HG03571 (cell line): ENCODE results near the gene NMRK2.
A peak's percentile ranks its signal among the peaks of the same experiment; 100 is the strongest.
"Not testable (repeated sequence)": the region's sequence is repeated elsewhere in the genome, so short reads cannot be mapped to it uniquely, and the experiment has no call there.

Source experiments
- ATAC-seq: cut with Tn5 transposase; IDR thresholded peaks from one replicate; pipeline ENCODE4 v1.9.1; 2021; ENCODE audit not compliant: unreplicated experiment

The NMRK2 gene

DNA sequence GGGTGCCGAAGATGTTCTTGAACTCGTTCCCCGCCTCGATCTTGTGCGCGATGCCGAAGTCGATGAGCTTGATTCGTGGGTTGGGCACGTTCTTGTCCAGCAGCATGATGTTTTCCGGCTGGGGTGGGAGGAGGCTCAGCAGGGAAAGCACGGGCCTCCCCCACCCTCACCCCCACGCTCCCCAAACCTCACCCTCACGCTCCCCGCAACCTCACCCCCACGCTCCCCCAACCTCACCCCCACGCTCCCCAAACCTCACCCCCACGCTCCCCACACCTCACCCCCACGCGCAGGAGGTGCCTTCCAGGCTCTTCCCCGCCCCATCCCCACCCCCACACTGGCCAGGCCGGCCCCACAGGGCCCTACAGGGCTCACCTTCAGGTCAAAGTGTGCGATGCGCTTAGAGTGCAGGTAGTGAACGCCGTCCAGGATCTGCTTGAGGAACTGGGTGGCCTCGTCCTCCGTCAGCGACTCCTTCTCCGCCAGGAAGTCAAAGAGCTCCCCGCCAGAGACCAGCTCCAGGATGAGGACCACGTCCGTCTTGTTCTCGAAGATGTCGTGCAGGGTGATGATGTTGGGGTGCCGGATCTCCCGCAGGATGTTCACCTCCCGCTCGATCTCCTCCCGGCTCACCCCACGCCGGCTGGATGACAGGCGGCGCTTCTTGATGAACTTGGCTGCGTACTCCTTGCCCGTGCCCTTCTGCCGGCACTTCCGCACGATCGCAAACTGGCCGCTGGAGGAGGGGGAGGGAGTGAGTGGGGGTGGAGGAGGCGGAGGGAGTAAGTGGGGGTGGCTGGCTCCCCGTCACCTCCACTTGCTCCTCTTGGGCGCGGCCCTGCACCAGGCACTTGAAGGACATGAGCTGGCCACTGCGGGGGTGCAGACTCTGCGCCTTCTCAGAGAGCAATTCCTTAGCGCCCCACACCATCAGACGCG, 31.7 kb downstream of the NMRK2 start:
- ATAC-seq = no peak

DNA sequence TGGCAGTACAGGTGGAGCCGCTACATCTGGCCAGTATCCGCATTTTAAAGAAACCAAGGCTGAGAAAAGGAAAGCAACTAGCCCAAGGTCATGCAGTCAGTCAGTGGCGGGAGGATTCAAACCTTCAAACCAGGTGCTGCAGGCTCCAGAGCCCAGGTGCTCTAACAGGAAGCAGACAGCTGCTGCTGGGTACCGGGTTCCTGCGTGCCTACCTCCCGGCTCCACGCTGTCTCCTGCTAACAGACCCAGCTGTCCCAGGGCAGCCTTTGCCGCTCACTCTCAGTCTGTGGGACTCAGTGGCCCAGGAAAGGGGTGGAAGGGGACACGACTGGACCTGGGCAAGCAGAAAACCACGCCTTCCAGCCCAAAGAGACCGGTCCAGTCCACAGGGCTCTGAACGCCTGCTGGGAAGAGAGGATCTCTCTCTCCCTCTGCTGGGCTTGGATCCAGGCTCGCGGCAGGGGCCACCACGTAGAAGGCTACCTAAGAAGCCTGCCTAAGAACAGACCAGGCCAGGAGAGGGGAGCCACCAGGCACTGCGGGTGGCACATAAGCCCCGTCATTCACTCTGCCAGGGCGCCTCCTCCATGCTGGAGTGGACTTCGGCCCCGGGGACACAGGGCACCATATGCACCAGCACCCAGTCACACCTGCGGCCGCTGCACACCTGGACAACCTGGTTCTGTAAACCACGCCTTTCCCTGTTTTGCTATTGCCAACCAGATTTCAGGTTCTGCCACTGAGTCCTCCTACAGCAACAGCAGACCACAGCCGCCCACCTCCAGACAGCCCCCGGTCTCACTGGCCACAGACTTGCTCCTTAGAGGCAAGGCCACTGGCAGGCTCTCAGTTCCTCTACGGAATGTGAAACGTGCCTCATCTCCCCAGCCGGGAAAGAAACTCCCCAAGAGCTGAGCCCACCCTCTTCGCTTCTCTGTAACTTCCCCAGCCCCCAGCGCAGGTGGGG, 33.5 kb downstream of the NMRK2 start:
- ATAC-seq = no peak

DNA sequence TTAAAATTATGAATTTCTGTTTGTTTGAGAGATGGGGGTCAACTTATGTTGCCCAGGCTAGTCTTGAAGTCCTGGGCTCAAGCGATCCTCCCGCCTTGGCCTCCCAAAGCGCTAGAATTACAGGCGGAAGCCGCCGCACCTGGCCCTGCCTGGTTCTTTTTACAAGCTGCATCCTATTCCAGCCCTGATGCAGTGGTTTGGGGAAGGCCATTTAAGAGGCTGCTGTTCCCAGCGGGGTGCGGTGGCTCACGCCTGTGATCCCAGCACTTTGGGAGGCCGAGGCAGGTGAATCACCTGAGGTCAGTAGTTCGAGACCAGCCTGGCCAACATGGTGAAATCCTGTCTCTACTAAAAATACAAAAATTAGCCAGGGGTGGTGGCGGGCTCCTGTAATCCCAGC, 35.1 kb downstream of the NMRK2 start:
- ATAC-seq = not testable (repeated sequence)

DNA sequence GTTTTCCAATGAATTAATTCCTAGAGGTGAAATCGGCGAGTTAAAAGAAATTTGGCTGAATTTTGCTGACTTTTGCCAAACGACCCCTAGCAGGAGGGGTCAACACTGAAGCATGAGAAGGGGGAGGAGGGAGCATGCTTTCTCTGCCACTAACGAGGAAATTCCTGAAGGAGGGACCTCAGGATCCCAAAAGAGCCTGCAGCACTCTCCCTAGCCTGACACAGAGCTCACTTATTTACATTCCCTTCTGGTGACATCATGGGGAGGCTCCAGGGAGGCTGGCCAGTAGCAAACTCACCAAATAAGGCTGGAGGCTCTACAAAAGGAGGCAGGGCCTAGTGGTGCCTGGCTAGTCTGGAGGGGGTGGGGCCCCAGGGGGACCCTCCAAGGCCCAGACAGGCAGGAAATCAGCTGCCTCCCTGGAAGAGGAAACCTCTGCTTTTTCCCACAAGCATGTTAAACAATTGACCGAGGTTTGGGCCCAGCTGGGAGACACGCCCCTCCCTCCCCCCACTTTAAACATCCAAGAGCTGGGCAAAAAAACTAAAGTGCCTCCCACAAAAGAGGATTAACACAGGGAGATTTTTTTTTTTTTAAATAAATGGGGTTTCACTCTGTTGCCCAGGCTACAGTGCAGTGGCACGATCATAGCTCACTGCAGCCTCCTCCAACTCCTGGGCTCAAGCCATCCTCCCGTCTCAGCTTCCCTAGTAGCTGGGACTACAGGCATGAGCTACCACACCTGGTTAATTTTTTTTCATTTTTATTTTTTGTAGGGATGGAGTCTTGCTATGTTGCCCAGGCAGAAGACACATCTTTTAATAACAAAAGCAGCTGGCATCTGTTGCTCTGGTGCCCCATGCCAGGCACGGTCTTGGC, 35.9 kb downstream of the NMRK2 start:
- no peak for ATAC-seq

DNA sequence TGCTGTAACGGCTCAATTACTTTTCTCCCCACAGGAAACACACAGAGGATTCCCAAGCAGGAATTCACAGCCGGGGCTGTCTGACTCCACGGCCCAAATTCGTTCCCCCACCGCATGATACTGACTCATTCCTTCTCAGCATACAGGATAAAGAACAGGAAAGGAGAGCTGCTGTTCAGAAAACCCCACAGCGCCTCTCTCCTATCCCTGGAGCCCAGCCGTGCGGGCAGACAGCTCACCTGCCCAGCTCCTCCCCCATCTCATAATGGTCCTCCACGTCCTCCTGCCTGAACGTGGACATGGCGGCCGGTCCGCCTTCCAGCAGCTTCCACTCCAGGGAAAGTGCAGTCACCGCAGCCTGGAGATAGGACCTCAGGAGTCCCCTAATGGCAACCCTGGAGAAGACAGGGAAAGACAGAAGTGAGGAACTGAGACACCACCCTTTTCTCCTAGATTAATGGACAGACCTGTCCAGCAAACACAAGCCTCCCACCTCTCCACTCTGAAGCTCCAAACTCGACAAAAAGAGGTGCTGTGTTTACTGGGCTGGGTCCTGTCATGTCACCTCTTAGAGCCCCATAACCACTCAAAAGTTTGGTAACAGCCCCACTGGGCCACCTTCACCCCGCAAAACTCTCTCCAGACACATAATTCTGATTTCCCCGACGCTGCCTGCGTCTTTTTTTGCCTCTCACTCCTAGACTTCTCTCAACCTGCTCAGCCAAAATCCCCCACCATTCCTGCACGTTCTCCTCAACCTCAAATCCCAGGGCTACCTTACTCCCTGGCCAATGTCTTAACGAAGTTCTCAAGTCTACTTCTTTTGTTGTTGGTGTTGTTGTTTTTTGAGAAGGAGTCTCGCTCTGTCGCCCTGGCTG, 36.8 kb downstream of the NMRK2 start:
- ATAC-seq = no peak

DNA sequence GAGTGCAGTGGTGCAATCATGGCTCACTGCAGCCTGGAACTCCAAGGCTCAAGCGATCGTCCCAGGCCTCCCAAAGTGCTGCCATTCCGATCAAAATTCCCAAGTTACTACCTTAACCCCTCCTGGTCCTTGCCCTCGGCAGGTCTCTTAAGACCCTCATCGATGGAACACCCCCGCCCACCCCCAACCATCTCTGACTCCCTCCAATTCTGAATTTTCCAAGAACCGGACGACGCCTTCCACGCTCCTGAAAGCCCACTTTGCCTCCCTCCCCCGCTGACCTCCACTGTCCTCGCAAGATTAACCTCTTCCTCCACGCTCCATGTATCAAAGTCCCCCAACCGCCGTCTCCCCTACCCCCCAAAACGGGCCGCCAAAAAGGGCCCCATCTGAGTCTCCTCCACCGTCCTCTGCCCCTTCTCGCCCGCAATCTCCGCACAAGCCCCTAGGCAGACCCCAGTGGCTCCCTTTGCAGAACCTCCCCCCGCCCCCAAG, 37.5 kb downstream of the NMRK2 start:
- no peak for ATAC-seq

- peak; percentile 79 for ATAC-seq
Measured at GRCh38 chr19:3970808-3971598, 38.1 kb downstream of the NMRK2 start, which contains the start of gene DAPK3. Gene DAPK3, minus strand, starts transcription at chr19:3971099. Its CDS starts 1,364 bp downstream, at chr19:3969735.

DNA sequence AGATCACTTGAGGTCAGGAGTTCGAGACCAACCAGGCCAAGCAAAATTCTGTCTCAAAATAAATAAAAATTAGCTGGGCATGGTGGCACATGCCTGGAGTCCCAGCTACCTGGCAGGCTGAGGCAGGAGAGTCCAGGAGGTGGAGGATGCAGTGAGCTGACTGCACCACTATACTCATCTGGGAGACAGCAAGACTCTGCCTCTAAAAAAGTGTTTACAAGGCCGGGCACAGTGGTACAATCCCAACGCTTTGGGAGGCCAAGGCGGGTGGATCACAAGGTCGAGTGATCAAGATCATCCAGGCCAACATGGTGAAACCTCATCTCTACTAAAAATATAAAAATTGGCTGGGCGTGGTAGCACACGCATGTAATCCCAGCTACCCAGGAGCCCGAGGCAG, 42.3 kb downstream of the NMRK2 start:
- ATAC-seq = no peak

GRCh38 chr19:3975637-3976087, 42.8 kb downstream of the NMRK2 start:
- ATAC-seq = no peak

GRCh38 chr19:3976495-3977241, 43.8 kb downstream of the NMRK2 start:
- ATAC-seq = no peak

DNA sequence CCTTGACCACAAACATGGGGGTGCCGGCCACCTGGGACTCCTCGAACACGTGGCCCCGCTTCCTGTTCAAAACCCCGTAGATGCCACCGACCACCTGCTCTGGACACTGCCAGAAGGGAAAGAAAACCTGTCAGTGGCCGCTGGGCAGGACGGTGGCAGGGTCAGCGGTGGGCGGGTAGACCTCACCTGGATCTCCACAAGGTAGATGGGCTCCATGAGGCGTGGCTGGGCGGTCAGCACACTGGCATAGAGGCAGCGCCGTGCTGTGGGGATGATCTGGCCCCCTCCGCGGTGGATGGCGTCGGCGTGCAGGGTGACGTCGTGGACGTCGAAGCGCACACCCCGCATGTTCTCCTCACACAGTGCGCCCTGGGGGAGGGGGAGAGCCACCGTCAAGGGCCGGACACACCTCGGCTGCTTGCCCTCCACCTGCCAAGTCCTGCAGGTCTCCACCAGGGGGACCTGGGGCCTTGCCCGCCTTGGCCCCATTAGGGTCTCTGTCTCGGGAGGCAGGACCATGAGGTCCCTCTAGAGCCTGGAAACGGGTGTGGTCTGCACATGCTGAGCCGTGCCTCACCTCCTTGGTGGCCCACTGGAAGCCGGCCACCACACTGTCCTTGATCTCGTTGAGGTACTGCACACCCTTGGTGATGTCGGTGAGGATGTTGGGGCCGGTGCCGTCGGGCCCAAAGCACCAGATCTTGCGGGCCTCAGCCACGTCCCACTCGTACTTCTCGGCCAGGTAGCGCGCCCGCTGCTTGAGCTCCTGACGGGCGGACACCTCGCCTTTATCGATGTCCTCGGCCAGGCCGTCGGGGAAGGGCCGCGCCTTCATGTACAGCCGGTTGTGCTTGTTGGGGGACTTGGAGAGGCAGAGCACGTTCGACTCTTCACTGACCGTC, 44.6 kb downstream of the NMRK2 start:
- no peak for ATAC-seq

DNA sequence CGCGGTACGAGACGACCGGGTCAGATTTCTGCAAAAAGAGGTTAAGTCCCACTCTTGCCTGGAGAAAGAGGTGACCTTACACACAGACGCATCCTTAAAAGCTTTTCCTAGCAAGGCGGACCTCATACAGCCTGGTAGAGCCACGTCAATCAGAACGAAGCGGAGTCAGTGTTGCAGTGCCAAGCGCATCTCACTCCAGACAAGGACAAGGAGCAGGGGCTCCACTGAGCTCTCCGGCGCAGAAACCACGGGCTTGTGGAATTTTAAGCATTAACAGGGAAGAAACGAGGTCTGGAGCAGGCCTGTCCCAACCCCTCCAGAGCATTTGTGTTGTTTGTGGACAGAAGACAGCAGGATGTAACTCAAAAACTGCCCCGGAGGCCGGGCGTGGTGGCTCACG, 45.3 kb downstream of the NMRK2 start:
- ATAC-seq = no peak

GRCh38 chr19:3979289-3979673, 46.4 kb downstream of the NMRK2 start:
- ATAC-seq = no peak

DNA sequence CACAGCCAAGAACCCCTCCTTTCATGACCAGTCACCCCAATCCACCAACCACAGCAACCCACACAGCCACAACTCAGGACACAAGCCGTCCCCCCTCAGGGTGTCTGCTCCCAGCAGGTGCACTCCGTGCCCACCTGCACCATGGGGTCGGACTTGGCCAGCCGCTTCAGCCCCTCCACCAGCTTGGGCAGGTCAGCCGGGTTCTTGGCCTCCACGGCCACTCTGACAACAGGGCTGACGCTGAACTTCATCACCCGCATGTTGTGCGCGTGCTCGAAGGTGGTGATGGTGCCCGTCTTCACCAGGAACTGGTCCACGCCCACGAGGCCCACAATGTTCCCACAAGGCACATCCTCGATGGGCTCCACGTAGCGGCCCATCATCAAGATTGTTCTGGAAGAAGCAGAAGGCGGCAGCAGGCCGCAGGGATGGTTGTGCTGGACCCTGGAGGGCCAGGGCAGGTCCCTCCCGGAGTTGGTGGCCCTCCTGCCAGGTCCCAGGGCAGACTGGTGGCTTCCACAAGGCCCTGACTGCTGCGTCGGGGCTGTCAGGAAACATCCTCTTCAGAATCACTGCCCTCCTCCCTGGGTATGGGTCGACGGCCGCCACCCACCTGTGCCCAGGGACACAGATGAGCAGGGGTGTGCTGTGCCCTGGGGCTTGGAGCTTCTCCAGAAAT, 46.9 kb downstream of the NMRK2 start:
- ATAC-seq = no peak

- ATAC-seq = no peak
Measured at GRCh38 chr19:3980353-3981251, 47.7 kb downstream of the NMRK2 start.
